Body of pancreas (tissue), 4 donors: ENCODE results near the gene RETREG1.
A peak's percentile ranks its signal among the peaks of the same experiment; 100 is the strongest.

Source experiments
- POLR2A ChIP-seq, 3 donors: fragments of 450-650 bp; IDR thresholded peaks; one replicate each; pipeline ENCODE4 v1.6.1; 2016; ENCODE audit warnings: antibody characterized with exemption in 3 of 3, mild to moderate bottlenecking in 2 of 3
- TF ChIP-seq, protein P1 (sequence below), 7 experiments: fragments of 450-650 bp in 4 of 7; fragments of 200-600 bp in 3 of 7; sonication (generic) in 3 of 7; IDR thresholded peaks; one replicate each; pipeline ENCODE4 v1.5.1; 2016 to 2019; ENCODE audit warnings: antibody characterized with exemption in 7 of 7

DNA sequence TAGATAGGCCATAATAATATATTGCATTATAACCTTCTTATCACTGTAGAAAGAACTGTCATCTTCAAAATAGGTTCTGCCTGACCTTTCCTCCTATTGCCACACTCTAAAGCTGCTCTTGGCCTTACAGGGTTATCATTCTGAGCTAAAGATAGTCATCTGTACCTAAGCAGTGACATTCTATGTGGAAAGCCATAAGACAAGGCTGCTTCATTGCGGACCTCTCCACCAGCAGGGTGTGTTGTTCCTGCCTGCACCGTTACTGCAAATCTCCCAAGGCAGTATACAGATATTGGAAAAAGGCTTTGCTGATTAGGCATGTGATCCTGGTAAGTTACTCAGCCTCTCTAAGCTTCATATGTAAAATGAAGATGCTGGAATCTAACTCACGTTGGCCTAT, 159.3 kb downstream of the RETREG1 start:
- TF ChIP-seq, protein P1, sequence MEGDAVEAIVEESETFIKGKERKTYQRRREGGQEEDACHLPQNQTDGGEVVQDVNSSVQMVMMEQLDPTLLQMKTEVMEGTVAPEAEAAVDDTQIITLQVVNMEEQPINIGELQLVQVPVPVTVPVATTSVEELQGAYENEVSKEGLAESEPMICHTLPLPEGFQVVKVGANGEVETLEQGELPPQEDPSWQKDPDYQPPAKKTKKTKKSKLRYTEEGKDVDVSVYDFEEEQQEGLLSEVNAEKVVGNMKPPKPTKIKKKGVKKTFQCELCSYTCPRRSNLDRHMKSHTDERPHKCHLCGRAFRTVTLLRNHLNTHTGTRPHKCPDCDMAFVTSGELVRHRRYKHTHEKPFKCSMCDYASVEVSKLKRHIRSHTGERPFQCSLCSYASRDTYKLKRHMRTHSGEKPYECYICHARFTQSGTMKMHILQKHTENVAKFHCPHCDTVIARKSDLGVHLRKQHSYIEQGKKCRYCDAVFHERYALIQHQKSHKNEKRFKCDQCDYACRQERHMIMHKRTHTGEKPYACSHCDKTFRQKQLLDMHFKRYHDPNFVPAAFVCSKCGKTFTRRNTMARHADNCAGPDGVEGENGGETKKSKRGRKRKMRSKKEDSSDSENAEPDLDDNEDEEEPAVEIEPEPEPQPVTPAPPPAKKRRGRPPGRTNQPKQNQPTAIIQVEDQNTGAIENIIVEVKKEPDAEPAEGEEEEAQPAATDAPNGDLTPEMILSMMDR (IDR thresholded peaks at IDR 0.05) = peak in 2 of 7 experiments; percentile 8 to 11
- no peak for TF ChIP-seq POLR2A (IDR thresholded peaks at IDR 0.05)
